GM23338 (cell line): ENCODE data around the gene CPT1A. TPM values are rescaled to one million over a fixed set of nuclear protein-coding genes. Genes with fewer than 3 reads are reported as not detected.

Experiments
- ATAC-seq: fragments of 200-7000 bp; cut with Tn5 transposase; 3 replicates; pipeline ENCODE4 v1.9.1; 2020
- DNase-seq: peaks from one replicate; pipeline ENCODE4 v3.0.0-alpha.2; 2015; ENCODE audit warnings: low spot score
- H2AFZ ChIP-seq: fragments of 200-600 bp; sonication (generic); 2 replicates; pipeline ENCODE4 v1.8.0; 2016; ENCODE audit warnings: antibody characterized with exemption, mild to moderate bottlenecking, moderate library complexity
- H3F3A ChIP-seq: fragments of 200-600 bp; sonication (generic); replicated peaks from 2 replicates; pipeline ENCODE4 v1.8.0; 2017; ENCODE audit warnings: antibody characterized with exemption, mixed run types, low read depth
- H3K27ac ChIP-seq: fragments of 200-600 bp; sonication (generic); 2 replicates; pipeline ENCODE4 v1.6.1; 2016; ENCODE audit warnings: low read depth
- H3K27me3 ChIP-seq: fragments of 200-600 bp; sonication (generic); 2 replicates; pipeline ENCODE4 v1.8.0; 2016; ENCODE audit warnings: mild to moderate bottlenecking, mixed run types, moderate library complexity; ENCODE audit not compliant: insufficient read depth
- H3K36me3 ChIP-seq: fragments of 200-600 bp; sonication (generic); 2 replicates; pipeline ENCODE4 v1.8.0; 2016; ENCODE audit warnings: mild to moderate bottlenecking; ENCODE audit not compliant: insufficient read depth
- H3K4me1 ChIP-seq: fragments of 200-600 bp; sonication (generic); 2 replicates; pipeline ENCODE4 v1.8.0; 2016; ENCODE audit warnings: mild to moderate bottlenecking, moderate library complexity; ENCODE audit not compliant: insufficient read depth
- H3K4me2 ChIP-seq: fragments of 200-600 bp; sonication (generic); 2 replicates; pipeline ENCODE4 v1.7.1; 2017; ENCODE audit warnings: mixed run types
- H3K4me3 ChIP-seq: fragments of 200-600 bp; sonication (generic); 2 replicates; pipeline ENCODE4 v1.6.1; 2016; ENCODE audit warnings: mixed run types
- H3K79me2 ChIP-seq: fragments of 200-600 bp; sonication (generic); replicated peaks from 2 replicates; pipeline ENCODE4 v1.8.0; 2017; ENCODE audit warnings: mild to moderate bottlenecking; ENCODE audit not compliant: insufficient read depth
- H3K9me2 ChIP-seq: fragments of 200-600 bp; sonication (generic); 2 replicates; pipeline ENCODE4 v1.8.0; 2017; ENCODE audit not compliant: insufficient read depth
- H4K20me1 ChIP-seq: fragments of 200-600 bp; sonication (generic); replicated peaks from 2 replicates; pipeline ENCODE4 v1.8.0; 2017; ENCODE audit warnings: mild to moderate bottlenecking; ENCODE audit not compliant: insufficient read depth
- H3K27ac Mint-ChIP-seq: 2 replicates; pipeline ENCODE4 v1.8.0; 2020; ENCODE audit warnings: inconsistent platforms, mild to moderate bottlenecking, moderate library complexity, mixed read lengths
- H3K27me3 Mint-ChIP-seq: 3 replicates; pipeline ENCODE4 v1.8.0; 2022; ENCODE audit warnings: low read depth, mild to moderate bottlenecking, moderate library complexity, mixed read lengths, inconsistent platforms; ENCODE audit not compliant: insufficient read depth, poor library complexity
- H3K36me3 Mint-ChIP-seq: 3 replicates; pipeline ENCODE4 v1.8.0; 2021; ENCODE audit warnings: low read depth, mild to moderate bottlenecking, inconsistent platforms, moderate library complexity, mixed read lengths
- H3K4me1 Mint-ChIP-seq: 3 replicates; pipeline ENCODE4 v1.8.0; 2020; ENCODE audit warnings: mild to moderate bottlenecking, inconsistent platforms, mixed read lengths
- H3K4me3 Mint-ChIP-seq: 3 replicates; pipeline ENCODE4 v1.8.0; 2021; ENCODE audit warnings: moderate library complexity, mild to moderate bottlenecking, inconsistent platforms, mixed read lengths
- H3K9me3 Mint-ChIP-seq: 3 replicates; pipeline ENCODE4 v1.8.0; 2020; ENCODE audit warnings: moderate library complexity, mild to moderate bottlenecking, inconsistent platforms, mixed read lengths
- ETS1 ChIP-seq: IDR thresholded peaks from 2 replicates; pipeline ENCODE4 v1.6.1; 2016; ENCODE audit warnings: antibody characterized with exemption
- EZH2 ChIP-seq: fragments of 200-600 bp; sonication (generic); IDR thresholded peaks from one replicate; pipeline ENCODE4 v1.8.0; 2017; ENCODE audit warnings: antibody characterized with exemption, mild to moderate bottlenecking, low read depth; ENCODE audit not compliant: unreplicated experiment
- JUNB ChIP-seq: IDR thresholded peaks from one replicate; pipeline ENCODE4 v1.6.1; 2016; ENCODE audit warnings: antibody characterized with exemption; ENCODE audit not compliant: unreplicated experiment
- NANOG ChIP-seq: IDR thresholded peaks from 2 replicates; pipeline ENCODE4 v1.6.1; 2016; ENCODE audit warnings: antibody characterized with exemption, borderline replicate concordance
- polyA plus RNA-seq: library from polyadenylated mRNA; unstranded; fragments of >200 nt; fragmentation: Nextera tagmentation; extraction: Ambion mirVana; gene quantifications from 2 replicates; pipeline ENCODE4 v1.2.1, GENCODE V29; 2016
- total RNA-seq: library from RNA; depleted of rRNA; stranded (reverse); fragments of >200 nt; shearing (Covaris generic); gene quantifications from 2 replicates; pipeline ENCODE4 v1.2.3, GENCODE V29; 2014
- TF ChIP-seq, protein P1 (sequence below), 2 experiments: fragments of 200-600 bp in 1 of 2; sonication (generic) in 1 of 2; conservative IDR thresholded peaks; 2 replicates each; pipeline versions ENCODE4 v1.5.1 to v1.6.1; 2016 to 2017; ENCODE audit warnings: antibody characterized with exemption in 2 of 2, low read depth in 2 of 2, mild to moderate bottlenecking in 2 of 2, moderate library complexity in 1 of 2

Gene CPT1A
- total and polyA plus RNA-seq, 2 experiments from 2014 or later: 2.6 to 9.5 TPM

DNA sequence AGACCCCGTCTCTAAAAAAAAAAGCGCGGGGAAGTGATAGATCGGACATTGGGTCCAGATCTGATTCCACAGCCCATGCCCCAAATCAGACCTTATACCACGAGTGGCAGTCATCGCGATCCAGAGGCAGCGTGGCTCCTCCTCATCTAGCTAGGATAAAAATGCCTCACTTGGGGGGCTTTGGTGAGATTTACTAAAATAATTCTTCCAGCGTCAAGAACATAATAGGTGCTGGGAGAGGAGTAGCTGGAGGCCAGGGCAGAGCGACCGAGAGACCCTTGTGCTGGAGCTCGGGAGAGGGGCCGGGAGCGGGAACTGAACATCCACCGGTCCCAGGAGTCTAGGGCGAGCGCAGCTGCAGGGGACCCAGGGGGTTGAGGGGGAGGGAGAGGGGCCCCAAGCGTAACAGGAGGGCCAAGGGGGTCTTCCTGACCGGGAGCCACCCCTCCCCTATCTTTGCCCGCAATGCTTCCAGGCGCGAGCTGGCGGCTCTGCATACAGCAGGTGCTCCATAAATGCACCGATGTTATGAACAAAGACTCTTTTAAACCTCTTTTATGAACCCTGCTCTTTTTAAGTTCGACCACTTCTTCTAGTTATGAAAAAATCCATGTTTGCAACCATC, 823 bp upstream of the CPT1A start:
- peaks cover 62% of the 10 kb centered on the region for H3K27me3 ChIP-seq
- peaks cover 29% of the 10 kb centered on the region for H3F3A ChIP-seq
- ATAC-seq (no peak), DNase-seq (no peak)
- peaks cover 17% of the 10 kb centered on the region for H3K4me1 ChIP-seq
- H3K4me3 ChIP-seq: peak overlapping the region; percentile 74
- H3K27ac ChIP-seq: no peak overlapping the region
- H3K9me2 ChIP-seq: no peaks in the 10 kb centered on the region
- H4K20me1 ChIP-seq: no peaks in the 10 kb centered on the region
- TF ChIP-seq NANOG (no peak), EZH2 (peak; percentile 26)
- peak overlapping the region; percentile 85 for H3K4me2 ChIP-seq
- H3K36me3 ChIP-seq: no peaks in the 10 kb centered on the region
- no peaks in the 10 kb centered on the region; the same call in 2 of the 3 replicates for H3K9me3 Mint-ChIP-seq
- peak overlapping the region; percentile 68 for H3K4me3 Mint-ChIP-seq
- H3K4me1 Mint-ChIP-seq: peaks cover 36% of the 10 kb centered on the region
- no peaks in the 10 kb centered on the region for H3K79me2 ChIP-seq
- no peak overlapping the region for H3K27ac Mint-ChIP-seq
- H3K27me3 Mint-ChIP-seq: peaks cover 65% of the 10 kb centered on the region
- no peak overlapping the region for H2AFZ ChIP-seq
- no peaks in the 10 kb centered on the region for H3K36me3 Mint-ChIP-seq

- Histone ChIP-seq H3K27ac (no peak overlapping the region), H3K4me2 (peak overlapping the region; percentile 76), H3K9me2 (no peaks in the 10 kb centered on the region), H3K79me2 (peaks cover 4% of the 10 kb centered on the region; the same call in 1 of the 2 replicates), H3K4me3 (peak overlapping the region; percentile 74), H3K27me3 (peaks cover 61% of the 10 kb centered on the region), H2AFZ (no peak overlapping the region; the same call in 1 of the 2 replicates), H3K4me1 (peaks cover 17% of the 10 kb centered on the region), H3K36me3 (no peaks in the 10 kb centered on the region), H3F3A (peaks cover 29% of the 10 kb centered on the region), H4K20me1 (no peaks in the 10 kb centered on the region)
- H3K4me1 Mint-ChIP-seq: peaks cover 36% of the 10 kb centered on the region
- TF ChIP-seq ETS1 (no peak), EZH2 (peak; percentile 51)
- DNase-seq: peak; percentile 73
- peak overlapping the region; percentile 79 for H3K4me3 Mint-ChIP-seq
- H3K9me3 Mint-ChIP-seq: no peaks in the 10 kb centered on the region; the same call in 2 of the 3 replicates
- peak; percentile 24 for ATAC-seq
- no peaks in the 10 kb centered on the region for H3K36me3 Mint-ChIP-seq
- no peak overlapping the region for H3K27ac Mint-ChIP-seq
- peaks cover 60% of the 10 kb centered on the region for H3K27me3 Mint-ChIP-seq
These were observed 759 bp downstream of the CPT1A start for GRCh38 chr11:68840661-68841653.

GRCh38 chr11:68839911-68840641, 1.6 kb downstream of the CPT1A start:
- Histone ChIP-seq H2AFZ (no peak overlapping the region), H3F3A (peaks cover 29% of the 10 kb centered on the region), H4K20me1 (no peaks in the 10 kb centered on the region), H3K27me3 (peaks cover 52% of the 10 kb centered on the region), H3K79me2 (peaks cover 6% of the 10 kb centered on the region; the same call in 1 of the 2 replicates), H3K27ac (no peak overlapping the region), H3K4me1 (peaks cover 21% of the 10 kb centered on the region), H3K36me3 (no peaks in the 10 kb centered on the region), H3K4me2 (peak overlapping the region; percentile 76), H3K4me3 (peak overlapping the region; percentile 74), H3K9me2 (no peaks in the 10 kb centered on the region)
- Mint-ChIP-seq H3K27me3 (peaks cover 51% of the 10 kb centered on the region), H3K36me3 (no peaks in the 10 kb centered on the region), H3K27ac (no peak overlapping the region), H3K4me1 (peaks cover 33% of the 10 kb centered on the region), H3K9me3 (no peaks in the 10 kb centered on the region; the same call in 2 of the 3 replicates), H3K4me3 (peak overlapping the region; percentile 79)
- DNase-seq: peak; percentile 76
- TF ChIP-seq JUNB (no peak), ETS1 (peak; percentile 36; the same call in 1 of the 2 replicates), NANOG (0 out of 2 replicates have a peak, but pooled peaks have one; percentile 14), EZH2 (peak; percentile 37)
- TF ChIP-seq, protein P1, sequence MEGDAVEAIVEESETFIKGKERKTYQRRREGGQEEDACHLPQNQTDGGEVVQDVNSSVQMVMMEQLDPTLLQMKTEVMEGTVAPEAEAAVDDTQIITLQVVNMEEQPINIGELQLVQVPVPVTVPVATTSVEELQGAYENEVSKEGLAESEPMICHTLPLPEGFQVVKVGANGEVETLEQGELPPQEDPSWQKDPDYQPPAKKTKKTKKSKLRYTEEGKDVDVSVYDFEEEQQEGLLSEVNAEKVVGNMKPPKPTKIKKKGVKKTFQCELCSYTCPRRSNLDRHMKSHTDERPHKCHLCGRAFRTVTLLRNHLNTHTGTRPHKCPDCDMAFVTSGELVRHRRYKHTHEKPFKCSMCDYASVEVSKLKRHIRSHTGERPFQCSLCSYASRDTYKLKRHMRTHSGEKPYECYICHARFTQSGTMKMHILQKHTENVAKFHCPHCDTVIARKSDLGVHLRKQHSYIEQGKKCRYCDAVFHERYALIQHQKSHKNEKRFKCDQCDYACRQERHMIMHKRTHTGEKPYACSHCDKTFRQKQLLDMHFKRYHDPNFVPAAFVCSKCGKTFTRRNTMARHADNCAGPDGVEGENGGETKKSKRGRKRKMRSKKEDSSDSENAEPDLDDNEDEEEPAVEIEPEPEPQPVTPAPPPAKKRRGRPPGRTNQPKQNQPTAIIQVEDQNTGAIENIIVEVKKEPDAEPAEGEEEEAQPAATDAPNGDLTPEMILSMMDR (conservative IDR thresholded peaks at IDR 0.05; ENCODE audit: low read depth in 2 of 2): no peak
- ATAC-seq: peak; percentile 37
